ENCODE results near the gene GPR85.

DNA sequence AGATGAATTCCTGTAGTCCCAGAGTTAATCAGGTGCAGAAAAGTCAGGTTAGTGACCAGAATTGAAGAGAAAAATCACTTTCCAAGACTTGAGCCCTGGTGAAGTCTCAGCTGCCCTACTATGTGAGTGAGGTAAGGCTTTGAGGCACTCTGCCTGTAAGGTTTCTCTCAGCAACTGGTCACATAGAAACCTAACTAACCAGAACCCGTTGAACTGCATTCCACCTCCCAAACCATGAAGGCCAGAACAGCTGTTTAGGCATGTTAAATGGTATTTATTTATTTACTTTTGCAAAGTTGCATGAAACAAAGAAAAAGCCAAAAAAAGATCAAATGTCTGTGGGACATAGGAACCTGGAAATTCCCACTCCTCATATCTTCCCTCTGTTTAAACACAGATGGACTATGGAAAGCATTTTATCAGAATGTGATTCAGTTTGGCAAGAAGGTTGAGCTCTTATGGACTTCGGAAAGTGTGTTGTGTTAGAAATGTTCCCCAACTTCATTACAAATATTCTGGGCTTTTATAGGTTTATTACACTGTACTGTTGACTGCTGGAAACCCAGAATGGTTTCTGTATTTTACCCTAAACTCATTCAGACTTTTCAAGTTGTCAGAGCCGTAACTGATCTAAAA is 12.8 kb upstream of the GPR85 start:
- TF ChIP-seq EZH2 (IDR thresholded peaks at IDR 0.05; ENCODE audit: low read depth) = no peak
- TF ChIP-seq, protein P1, sequence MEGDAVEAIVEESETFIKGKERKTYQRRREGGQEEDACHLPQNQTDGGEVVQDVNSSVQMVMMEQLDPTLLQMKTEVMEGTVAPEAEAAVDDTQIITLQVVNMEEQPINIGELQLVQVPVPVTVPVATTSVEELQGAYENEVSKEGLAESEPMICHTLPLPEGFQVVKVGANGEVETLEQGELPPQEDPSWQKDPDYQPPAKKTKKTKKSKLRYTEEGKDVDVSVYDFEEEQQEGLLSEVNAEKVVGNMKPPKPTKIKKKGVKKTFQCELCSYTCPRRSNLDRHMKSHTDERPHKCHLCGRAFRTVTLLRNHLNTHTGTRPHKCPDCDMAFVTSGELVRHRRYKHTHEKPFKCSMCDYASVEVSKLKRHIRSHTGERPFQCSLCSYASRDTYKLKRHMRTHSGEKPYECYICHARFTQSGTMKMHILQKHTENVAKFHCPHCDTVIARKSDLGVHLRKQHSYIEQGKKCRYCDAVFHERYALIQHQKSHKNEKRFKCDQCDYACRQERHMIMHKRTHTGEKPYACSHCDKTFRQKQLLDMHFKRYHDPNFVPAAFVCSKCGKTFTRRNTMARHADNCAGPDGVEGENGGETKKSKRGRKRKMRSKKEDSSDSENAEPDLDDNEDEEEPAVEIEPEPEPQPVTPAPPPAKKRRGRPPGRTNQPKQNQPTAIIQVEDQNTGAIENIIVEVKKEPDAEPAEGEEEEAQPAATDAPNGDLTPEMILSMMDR (conservative IDR thresholded peaks at IDR 0.05) = no peak

All from PC-9 (cell line).